Parathyroid adenoma (tissue), 2 donors: ENCODE data around the gene ANXA1.
A peak's percentile ranks its signal among the peaks of the same experiment; 100 is the strongest.
"Not testable (repeated sequence)": the region's sequence is repeated elsewhere in the genome, so short reads cannot be mapped to it uniquely, and the experiment has no call there.

ENCODE experiments used
- H2AFZ ChIP-seq: fragments of 300-600 bp; sonication (generic); one replicate; pipeline ENCODE4 v1.7.0; 2017; ENCODE audit warnings: antibody characterized with exemption, mild to moderate bottlenecking
- H3K27ac ChIP-seq: fragments of 300-600 bp; sonication (generic); one replicate; pipeline ENCODE4 v1.7.0; 2017
- H3K27me3 ChIP-seq: fragments of 300-600 bp; sonication (generic); one replicate; pipeline ENCODE4 v1.7.0; 2017; ENCODE audit warnings: low read length; ENCODE audit not compliant: control insufficient read depth, insufficient read depth
- H3K36me3 ChIP-seq: fragments of 300-600 bp; sonication (generic); one replicate; pipeline ENCODE4 v1.7.0; 2017; ENCODE audit warnings: low read length; ENCODE audit not compliant: control insufficient read depth, insufficient read depth
- H3K4me1 ChIP-seq: fragments of 300-600 bp; sonication (generic); one replicate; pipeline ENCODE4 v1.7.0; 2017; ENCODE audit warnings: control low read depth
- H3K4me2 ChIP-seq: fragments of 300-600 bp; sonication (generic); one replicate; pipeline ENCODE4 v1.7.0; 2017; ENCODE audit warnings: low read length
- H3K4me3 ChIP-seq: fragments of 300-600 bp; sonication (generic); one replicate; pipeline ENCODE4 v1.7.0; 2017; ENCODE audit warnings: low read depth, low read length
- H3K79me2 ChIP-seq: fragments of 300-600 bp; sonication (generic); one replicate; pipeline ENCODE4 v1.7.0; 2017; ENCODE audit warnings: control low read depth
- H3K9ac ChIP-seq: fragments of 300-600 bp; sonication (generic); one replicate; pipeline ENCODE4 v1.7.0; 2017; ENCODE audit warnings: mild to moderate bottlenecking
- H3K9me3 ChIP-seq: fragments of 300-600 bp; sonication (generic); one replicate; pipeline ENCODE4 v1.7.0; 2017; ENCODE audit warnings: low read length; ENCODE audit not compliant: control insufficient read depth
- TF ChIP-seq, protein P1 (sequence below): fragments of 300-600 bp; sonication (generic); IDR thresholded peaks from one replicate; pipeline ENCODE4 v1.7.0; 2017; ENCODE audit warnings: antibody characterized with exemption, mild to moderate bottlenecking
- donor health status: primary hyperparathyroidism.

The ANXA1 gene, protein sequence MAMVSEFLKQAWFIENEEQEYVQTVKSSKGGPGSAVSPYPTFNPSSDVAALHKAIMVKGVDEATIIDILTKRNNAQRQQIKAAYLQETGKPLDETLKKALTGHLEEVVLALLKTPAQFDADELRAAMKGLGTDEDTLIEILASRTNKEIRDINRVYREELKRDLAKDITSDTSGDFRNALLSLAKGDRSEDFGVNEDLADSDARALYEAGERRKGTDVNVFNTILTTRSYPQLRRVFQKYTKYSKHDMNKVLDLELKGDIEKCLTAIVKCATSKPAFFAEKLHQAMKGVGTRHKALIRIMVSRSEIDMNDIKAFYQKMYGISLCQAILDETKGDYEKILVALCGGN

DNA sequence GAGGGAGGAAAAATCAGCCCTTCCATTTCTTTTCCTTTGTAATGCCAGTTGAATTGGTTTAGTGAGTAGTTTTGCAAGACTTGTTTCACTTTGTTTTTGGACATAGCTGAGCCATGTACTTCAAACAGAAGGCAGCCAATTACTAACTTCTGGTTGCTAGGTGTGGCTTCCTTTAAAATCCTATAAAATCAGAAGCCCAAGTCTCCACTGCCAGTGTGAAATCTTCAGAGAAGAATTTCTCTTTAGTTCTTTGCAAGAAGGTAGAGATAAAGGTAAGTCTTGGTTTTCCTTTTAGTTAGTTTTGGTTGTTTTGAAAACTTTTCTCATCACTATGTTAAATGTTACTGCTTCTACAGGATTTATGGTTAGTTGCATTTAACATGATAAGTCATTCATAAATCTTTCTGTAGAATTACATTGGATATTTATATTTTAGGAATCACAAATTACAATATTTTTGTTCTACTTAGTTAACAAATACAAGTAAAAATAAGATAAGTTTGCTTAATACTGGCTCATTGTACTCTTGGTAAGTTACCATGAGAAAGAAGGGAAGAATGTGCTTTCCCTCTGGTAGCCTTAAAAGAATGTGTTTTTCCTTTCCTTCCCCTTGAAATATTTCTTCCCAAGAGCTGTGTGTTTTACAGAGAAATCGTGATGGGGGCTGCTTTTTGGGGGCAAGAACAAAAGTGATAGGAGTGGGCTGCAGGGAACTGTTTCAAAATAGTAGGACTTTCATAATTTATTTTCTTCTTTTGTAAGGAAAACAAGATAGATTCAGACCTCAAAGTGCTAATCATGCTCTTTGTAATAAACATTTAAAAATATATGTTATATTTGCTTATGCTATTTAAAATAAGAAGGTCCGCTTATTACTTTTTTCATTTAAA lies at the start of gene ANXA1:
TSS of gene ANXA1 (plus strand) at position 213 of the 890 bp plus-strand sequence. CDS start 6,671 bp downstream, outside the sequence.
- peak within 1 kb of the TSS; percentile 34 for H3K4me2 ChIP-seq
- H3K27me3 ChIP-seq, result no peaks in the 10 kb centered on the region
- TF ChIP-seq, protein P1, sequence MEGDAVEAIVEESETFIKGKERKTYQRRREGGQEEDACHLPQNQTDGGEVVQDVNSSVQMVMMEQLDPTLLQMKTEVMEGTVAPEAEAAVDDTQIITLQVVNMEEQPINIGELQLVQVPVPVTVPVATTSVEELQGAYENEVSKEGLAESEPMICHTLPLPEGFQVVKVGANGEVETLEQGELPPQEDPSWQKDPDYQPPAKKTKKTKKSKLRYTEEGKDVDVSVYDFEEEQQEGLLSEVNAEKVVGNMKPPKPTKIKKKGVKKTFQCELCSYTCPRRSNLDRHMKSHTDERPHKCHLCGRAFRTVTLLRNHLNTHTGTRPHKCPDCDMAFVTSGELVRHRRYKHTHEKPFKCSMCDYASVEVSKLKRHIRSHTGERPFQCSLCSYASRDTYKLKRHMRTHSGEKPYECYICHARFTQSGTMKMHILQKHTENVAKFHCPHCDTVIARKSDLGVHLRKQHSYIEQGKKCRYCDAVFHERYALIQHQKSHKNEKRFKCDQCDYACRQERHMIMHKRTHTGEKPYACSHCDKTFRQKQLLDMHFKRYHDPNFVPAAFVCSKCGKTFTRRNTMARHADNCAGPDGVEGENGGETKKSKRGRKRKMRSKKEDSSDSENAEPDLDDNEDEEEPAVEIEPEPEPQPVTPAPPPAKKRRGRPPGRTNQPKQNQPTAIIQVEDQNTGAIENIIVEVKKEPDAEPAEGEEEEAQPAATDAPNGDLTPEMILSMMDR, result no peak
- H3K4me1 ChIP-seq, result no peaks in the 10 kb centered on the region
- H3K4me3 ChIP-seq, result peak within 1 kb of the TSS; percentile 11
- H3K9me3 ChIP-seq, result no peaks in the 10 kb centered on the region
- no peaks in the 10 kb centered on the region for H3K36me3 ChIP-seq
- H3K9ac ChIP-seq, result no peak within 1 kb of the TSS
- no peak within 1 kb of the TSS for H2AFZ ChIP-seq
- H3K79me2 ChIP-seq, result no peaks in the 10 kb centered on the region
- H3K27ac ChIP-seq, result peak within 1 kb of the TSS; percentile 54

DNA sequence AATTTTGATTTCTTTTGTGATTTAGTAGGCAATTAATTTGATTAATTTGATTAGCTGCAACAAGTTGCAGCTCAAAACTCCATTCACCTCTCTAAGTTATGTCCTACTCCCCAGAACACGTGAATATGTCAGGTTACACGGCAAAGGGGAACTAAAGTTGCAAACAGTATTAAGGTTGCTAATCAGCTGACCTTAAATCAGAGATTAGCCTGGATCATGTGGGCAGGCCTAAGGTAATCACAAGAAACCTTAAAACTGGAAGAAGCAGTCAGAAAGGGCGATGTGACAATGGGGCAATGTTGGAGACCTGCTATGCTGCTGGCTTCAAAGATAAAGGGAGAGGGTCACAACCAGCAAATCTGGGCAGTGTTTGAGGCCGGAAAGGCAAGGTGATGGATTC lies 47.3 kb upstream of the ANXA1 start:
- Histone ChIP-seq H3K9me3 (no peaks in the 10 kb centered on the region), H3K27me3 (no peaks in the 10 kb centered on the region), H3K79me2 (no peaks in the 10 kb centered on the region), H3K4me1 (no peaks in the 10 kb centered on the region), H3K4me3 (no peak overlapping the region), H3K9ac (no peak overlapping the region), H3K4me2 (no peak overlapping the region), H3K36me3 (no peaks in the 10 kb centered on the region), H2AFZ (no peak overlapping the region), H3K27ac (no peak overlapping the region)
- TF ChIP-seq, protein P1, result no peak

DNA sequence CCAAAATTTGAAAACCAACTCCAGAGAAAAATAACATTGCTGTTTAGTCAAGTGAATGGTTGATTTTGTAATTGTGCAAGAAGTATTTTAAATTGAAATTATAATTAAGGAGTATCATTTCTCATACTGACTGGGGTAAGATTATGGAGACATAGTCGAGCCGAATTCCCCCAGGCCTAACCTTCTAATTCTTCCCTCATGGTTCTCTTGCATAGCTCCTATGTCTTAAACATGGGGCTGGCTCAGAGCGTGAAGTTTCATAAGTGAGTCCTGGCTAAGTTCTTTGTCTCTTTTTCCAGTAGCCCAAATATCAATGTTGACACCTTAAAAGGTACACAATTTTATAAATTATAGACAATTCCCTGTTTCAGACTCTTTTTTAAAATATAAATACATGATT lies 46.7 kb upstream of the ANXA1 start:
- no peak overlapping the region for H2AFZ ChIP-seq
- H3K27me3 ChIP-seq, result no peaks in the 10 kb centered on the region
- no peak overlapping the region for H3K27ac ChIP-seq
- H3K4me2 ChIP-seq, result no peak overlapping the region
- no peaks in the 10 kb centered on the region for H3K4me1 ChIP-seq
- TF ChIP-seq, protein P1, result no peak
- H3K4me3 ChIP-seq, result no peak overlapping the region
- H3K9me3 ChIP-seq, result no peaks in the 10 kb centered on the region
- no peaks in the 10 kb centered on the region for H3K79me2 ChIP-seq
- no peaks in the 10 kb centered on the region for H3K36me3 ChIP-seq
- H3K9ac ChIP-seq, result no peak overlapping the region

DNA sequence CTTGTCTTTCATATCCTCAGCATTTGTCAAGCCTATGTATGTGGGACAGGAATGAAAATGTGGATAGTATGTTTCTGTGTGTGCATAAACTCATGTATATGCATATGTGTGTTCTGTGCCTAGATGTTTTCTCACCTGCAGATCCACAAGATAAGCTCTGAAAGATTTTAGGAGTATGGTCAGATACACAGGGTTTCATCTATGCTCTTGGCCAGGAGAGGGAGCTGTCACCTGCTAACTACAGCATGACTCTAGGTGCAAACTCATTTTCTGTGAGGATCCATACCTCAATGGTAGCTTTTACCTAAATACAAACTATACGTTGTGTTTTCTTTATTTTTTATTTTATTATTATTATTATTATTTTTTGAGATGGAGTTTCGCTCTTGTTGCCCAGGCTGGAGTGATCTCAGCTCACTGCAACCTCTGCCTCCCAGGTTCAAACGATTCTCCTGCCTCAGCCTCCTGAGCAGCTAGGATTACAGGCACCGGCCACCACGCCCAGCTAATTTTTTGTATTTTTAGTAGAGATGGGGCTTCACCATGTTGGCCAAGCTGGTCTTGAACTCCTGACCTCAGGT lies 44.1 kb upstream of the ANXA1 start:
- H3K9me3 ChIP-seq, H3K27ac ChIP-seq, H2AFZ ChIP-seq, H3K36me3 ChIP-seq, H3K79me2 ChIP-seq, H3K27me3 ChIP-seq, H3K4me3 ChIP-seq, H3K4me2 ChIP-seq, H3K4me1 ChIP-seq, H3K9ac ChIP-seq: not testable (repeated sequence)
- TF ChIP-seq, protein P1, result peak; percentile 42
